HCEC 1CT (cell line): ENCODE results near the gene ING5.
"Not testable (repeated sequence)": the region's sequence is repeated elsewhere in the genome, so short reads cannot be mapped to it uniquely, and the experiment has no call there.

ENCODE experiments used
- DNase-seq: peaks from one replicate; pipeline ENCODE4 v3.0.0-alpha.2; 2017

ING5 gene

GRCh38 chr2:241720099-241720498 is 18.3 kb downstream of the ING5 start:
- no peak for DNase-seq

DNA sequence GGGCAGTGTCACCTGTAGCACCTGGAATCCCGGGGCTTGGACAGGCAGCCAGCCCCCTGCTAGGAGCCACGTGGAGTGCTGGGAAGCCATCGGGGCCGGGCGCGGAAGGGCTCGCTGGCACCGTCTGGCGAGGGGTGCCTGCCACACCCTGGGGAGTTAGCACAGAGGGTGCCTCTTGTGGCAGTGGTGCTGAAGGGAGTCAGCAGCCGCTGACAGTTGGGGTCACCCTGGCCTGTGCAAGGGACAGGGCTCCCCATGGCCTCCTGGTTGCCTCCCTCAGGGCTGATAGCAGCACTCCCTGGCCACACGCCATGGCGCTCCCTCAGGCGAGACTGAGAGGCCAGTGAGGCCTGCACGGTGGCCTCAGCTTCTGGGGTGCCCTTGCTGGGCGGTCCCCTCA is 18.7 kb downstream of the ING5 start:
- DNase-seq, result no peak

GRCh38 chr2:241721852-241722251 is 20.0 kb downstream of the ING5 start:
- no peak for DNase-seq

- no peak for DNase-seq
Observed at GRCh38 chr2:241722896-241723454, 21.1 kb downstream of the ING5 start.

- DNase-seq, result no peak
Observed at GRCh38 chr2:241724259-241724974, 22.6 kb downstream of the ING5 start.

- no peak for DNase-seq
Observed at GRCh38 chr2:241724975-241725870, 23.4 kb downstream of the ING5 start.

DNA sequence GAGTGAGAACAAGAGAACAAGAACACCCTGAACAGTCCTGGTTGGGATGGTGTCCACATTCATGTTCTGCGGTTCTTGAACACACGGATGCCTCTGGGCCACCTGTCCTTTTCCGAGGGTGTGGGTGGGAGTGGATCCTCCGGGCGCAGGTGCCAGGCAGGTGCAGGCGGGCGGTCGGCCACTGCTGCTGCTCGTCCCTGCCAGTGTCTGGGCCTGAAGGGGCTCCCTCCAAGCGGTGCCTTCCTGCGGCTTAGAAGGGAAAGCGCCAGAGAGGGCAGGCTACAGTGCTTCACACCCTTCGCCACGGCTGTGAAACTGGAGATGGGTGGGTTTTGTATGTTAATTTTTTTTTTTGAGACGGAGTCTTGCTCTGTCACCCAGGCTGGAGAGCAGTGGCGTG is 24.6 kb downstream of the ING5 start:
- no peak for DNase-seq

DNA sequence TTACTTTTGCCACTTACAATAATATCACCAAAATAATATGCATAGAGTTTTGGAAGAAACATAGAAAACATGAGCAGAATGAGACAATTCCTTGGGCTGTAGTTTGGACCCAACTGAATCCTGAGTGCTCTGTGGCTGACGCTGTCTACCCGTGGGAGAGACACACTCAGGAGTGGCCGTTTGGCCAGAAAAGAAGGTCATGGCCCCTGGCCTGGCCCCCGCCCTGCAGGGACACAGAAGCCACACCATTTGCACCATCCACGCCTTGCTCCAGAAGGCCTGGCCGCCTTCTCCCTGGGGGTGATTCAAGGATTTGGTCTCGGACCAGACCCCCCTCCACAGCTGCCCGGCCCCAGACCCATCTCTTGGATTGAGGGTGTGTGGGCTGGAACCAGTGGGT is 26.2 kb downstream of the ING5 start:
- no peak for DNase-seq

DNA sequence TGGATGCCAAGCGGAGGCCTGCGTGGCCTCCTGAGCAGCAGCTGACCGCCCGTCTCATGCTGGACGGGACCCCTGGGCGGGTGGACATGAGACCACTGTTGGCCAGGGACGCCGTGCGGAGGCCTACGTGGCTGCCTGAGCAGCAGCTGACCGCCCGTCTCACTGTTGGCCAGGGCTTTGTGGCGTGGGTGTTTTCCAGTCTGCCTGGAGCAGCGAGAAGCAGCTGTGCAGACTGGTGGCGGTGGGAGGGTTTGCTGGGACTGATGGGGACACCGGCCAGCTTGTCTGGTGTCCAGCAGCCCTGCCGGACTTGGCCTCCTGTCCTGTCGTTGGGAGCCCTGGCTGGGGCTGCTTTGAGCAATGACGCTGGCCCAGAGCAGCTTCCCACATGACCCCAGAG is 26.8 kb downstream of the ING5 start:
- DNase-seq, result no peak

- DNase-seq, result no peak
Observed at GRCh38 chr2:241729868-241730267, 28.0 kb downstream of the ING5 start.

- no peak for DNase-seq
Observed at GRCh38 chr2:241730671-241731293, 28.9 kb downstream of the ING5 start.

DNA sequence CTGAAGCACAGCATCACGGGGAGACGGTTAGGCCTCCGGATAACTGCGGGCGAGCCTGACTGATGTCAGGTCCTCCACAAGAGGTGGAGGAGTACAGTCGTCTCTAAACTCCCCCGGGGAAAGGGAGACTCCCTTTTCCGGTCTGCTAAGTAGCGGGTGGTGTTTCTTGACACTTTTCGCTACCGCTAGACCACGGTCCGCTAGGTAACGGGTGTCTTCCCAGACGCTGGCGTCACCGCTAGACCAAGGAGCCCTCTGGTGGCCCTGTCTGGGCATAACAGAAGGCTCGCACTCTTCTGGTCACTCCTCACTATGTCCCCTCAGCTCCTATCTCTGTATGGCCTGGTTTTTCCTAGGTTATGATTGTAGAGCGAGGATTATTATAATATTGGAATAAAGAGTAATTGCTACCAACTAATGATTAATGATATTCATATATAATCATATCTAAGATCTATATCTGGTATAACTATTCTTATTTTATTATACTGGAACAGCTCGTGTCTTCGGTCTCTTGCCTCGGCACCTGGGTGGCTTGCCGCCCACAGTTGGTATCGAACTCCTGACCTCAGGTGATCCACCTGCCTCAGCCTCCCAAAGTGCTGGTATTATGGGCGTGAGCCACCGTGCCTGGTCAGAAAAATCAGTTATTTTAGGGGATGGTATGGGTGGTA is 30.8 kb downstream of the ING5 start:
- DNase-seq, result not testable (repeated sequence)

DNA sequence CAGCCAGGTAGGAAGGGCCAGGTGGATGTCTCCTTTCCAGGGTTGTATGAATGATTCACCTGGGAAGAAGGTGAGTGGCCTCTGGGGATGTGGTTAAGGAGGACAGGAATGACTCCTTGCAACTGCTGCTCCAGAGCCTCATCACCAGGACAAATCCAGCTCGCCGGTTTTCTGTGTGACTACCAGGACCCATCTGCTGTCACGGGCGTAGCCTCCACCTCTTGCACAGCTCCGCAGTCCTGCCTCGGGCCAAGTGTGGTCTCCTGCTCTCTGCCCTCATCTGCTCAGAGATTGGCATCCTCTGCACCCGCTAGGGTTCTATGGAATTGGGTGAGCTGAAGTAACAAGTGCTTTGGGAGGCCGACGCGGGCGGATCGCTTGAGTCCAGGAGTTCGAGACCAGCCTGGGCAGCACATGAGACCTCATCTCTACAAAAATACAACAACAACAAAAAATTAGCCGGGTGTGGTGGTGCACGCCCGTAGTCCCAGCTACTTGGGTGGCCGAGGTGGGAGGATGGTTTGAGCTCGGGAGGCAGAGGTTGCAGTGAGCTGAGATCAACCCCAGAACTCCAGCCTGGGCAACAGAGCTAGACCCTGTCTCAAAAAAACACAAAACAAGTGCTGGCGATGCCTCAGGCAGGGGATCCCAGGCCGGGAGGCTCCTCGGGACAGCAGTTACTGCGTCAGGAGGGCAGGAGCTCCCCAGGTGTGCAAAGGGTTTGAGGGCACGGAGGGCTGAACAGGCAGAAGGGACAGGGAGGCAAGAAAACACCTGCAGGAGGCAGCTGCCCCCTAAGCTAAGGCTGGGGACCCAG is 31.8 kb downstream of the ING5 start:
- DNase-seq, result no peak

GRCh38 chr2:241734208-241734466 is 32.3 kb downstream of the ING5 start:
- no peak for DNase-seq

- peak; percentile 75 for DNase-seq
Observed at GRCh38 chr2:241734467-241735208, 32.8 kb downstream of the ING5 start, which contains the start of gene D2HGDH. D2HGDH (plus strand) TSS chr2:241734630; CDS start chr2:241735225, 595 bp downstream.

- no peak for DNase-seq
Observed at GRCh38 chr2:241736111-241736510, 34.3 kb downstream of the ING5 start.

DNA sequence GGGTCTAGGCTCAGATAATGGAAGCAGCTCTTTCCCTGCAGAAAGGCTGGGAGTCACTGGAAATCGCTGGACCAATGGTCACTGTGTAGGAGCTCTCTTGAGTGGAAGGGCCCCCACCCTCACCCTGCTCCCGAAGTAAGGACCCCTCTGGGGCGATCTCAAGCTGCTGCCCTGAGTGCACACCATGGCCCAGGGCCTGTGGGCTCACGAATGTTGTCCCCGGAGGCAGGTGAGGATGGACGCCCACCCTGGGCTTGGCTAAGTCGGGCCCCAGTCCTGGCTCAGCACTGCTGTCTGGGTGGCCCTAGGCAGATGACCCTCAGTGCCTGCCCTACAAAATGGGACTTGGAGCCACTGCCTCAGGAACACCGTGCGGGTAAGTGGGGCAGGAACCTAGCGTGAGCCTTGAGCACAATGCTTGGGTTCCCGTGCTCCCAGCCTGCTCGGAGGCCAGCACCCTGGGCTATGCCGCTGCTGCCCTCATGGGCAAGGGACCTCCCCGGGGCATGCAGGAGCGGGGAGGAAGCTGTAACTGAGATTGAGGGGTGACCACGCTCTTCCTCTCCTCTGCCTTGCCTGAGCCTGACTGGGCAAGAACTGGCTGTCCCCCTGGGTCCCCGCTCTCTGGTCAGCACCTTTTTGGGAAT is 36.3 kb downstream of the ING5 start:
- no peak for DNase-seq

DNA sequence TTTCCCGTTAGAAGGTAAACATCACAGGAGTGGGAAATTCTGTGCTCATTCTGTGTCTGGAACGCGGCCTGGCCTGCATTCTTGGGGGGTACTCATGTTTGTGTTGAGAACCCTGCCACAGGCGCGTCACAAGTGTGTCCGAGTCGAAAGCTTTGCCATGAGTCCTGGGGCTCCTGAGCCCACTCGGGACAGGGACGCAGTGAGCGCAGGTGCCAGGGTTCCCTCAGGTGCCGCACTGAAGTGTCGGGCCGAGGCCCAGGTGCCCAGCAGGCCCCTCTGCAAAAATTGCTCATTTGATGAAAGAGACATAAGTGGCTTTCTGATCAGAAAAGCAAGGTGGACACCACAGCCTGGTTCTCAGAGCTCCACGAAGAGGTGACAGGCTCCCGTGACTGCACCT is 37.3 kb downstream of the ING5 start:
- DNase-seq, result no peak

- DNase-seq, result peak; percentile 58
Observed at GRCh38 chr2:241739651-241740050, 37.8 kb downstream of the ING5 start.

- DNase-seq, result no peak
Observed at GRCh38 chr2:241741016-241741415, 39.2 kb downstream of the ING5 start.
